HepG2 (cell line): Measurements from ENCODE around the gene TMPO. TPM values are rescaled to one million over a fixed set of nuclear protein-coding genes. Genes with fewer than 3 reads are reported as not detected.
A peak's percentile ranks its signal among the peaks of the same experiment; 100 is the strongest.

Experiments
- BCLAF1 ChIP-seq: fragments of 450-650 bp; IDR thresholded peaks from 2 replicates; pipeline ENCODE4 v1.6.1; 2017; ENCODE audit warnings: mild to moderate bottlenecking
- CHD2 ChIP-seq: IDR thresholded peaks from 2 replicates; pipeline ENCODE4 v1.6.1; 2011; ENCODE audit warnings: low read depth, low read length, improper control_type of control experiment
- FOXA3 ChIP-seq: IDR thresholded peaks from 2 replicates; pipeline ENCODE4 v1.6.1; 2016; ENCODE audit warnings: missing genetic modification reagents, missing compliant biosample characterization
- FOXP4 ChIP-seq: sonication (generic); formaldehyde crosslinking; IDR thresholded peaks from 2 replicates; pipeline ENCODE4 v1.4.0; 2020; ENCODE audit warnings: missing genetic modification reagents
- HIVEP1 ChIP-seq: sonication (generic); formaldehyde crosslinking; IDR thresholded peaks from 2 replicates; pipeline ENCODE4 v1.4.0; 2020; ENCODE audit warnings: mild to moderate bottlenecking, missing genetic modification reagents
- JARID2 ChIP-seq: sonication (generic); formaldehyde crosslinking; IDR thresholded peaks from 2 replicates; pipeline ENCODE4 v1.8.1; 2023; ENCODE audit warnings: missing genetic modification reagents, inconsistent platforms; ENCODE audit not compliant: insufficient replicate concordance
- JUNB ChIP-seq: sonication (generic); formaldehyde crosslinking; IDR thresholded peaks from 2 replicates; pipeline ENCODE4 v1.8.0; 2022; ENCODE audit warnings: missing genetic modification reagents, mild to moderate bottlenecking, borderline replicate concordance
- KDM4B ChIP-seq: sonication (generic); formaldehyde crosslinking; IDR thresholded peaks from 2 replicates; pipeline ENCODE4 v1.4.0; 2020; ENCODE audit warnings: missing genetic modification reagents
- MAFG ChIP-seq: sonication (generic); formaldehyde crosslinking; IDR thresholded peaks from 2 replicates; pipeline ENCODE4 v1.5.1; 2020; ENCODE audit warnings: mild to moderate bottlenecking, missing genetic modification reagents
- RFX5 ChIP-seq: IDR thresholded peaks from 2 replicates; pipeline ENCODE4 v1.6.1; 2011; ENCODE audit warnings: low read depth, low read length, improper control_type of control experiment
- RFXAP ChIP-seq: sonication (generic); formaldehyde crosslinking; IDR thresholded peaks from 2 replicates; pipeline ENCODE4 v1.4.0; 2020; ENCODE audit warnings: missing genetic modification reagents, borderline replicate concordance
- SRSF4 ChIP-seq: fragments of 200-400 bp; formaldehyde crosslinking; IDR thresholded peaks from one replicate; pipeline ENCODE4 v1.6.1; 2018; ENCODE audit warnings: mild to moderate bottlenecking, low read depth, low read length, moderate library complexity; ENCODE audit not compliant: poor library complexity, severe bottlenecking
- TBL1XR1 ChIP-seq: fragments of 150-350 bp; IDR thresholded peaks from 2 replicates; pipeline ENCODE4 v1.6.1; 2014; ENCODE audit warnings: borderline replicate concordance, low read length; ENCODE audit not compliant: partially characterized antibody
- TEAD2 ChIP-seq: sonication (generic); formaldehyde crosslinking; IDR thresholded peaks from 2 replicates; pipeline ENCODE4 v1.9.0; 2021; ENCODE audit warnings: missing genetic modification reagents
- ZBTB7A ChIP-seq: sonication (generic); formaldehyde crosslinking; IDR thresholded peaks from 2 replicates; pipeline ENCODE4 v1.8.0; 2022; ENCODE audit warnings: mild to moderate bottlenecking, missing genetic modification reagents
- ZBTB7B ChIP-seq: sonication (generic); formaldehyde crosslinking; IDR thresholded peaks from 2 replicates; pipeline ENCODE4 v1.4.0; 2020; ENCODE audit warnings: missing genetic modification reagents
- ZC3H13 ChIP-seq: sonication (generic); formaldehyde crosslinking; IDR thresholded peaks from 2 replicates; pipeline ENCODE4 v1.8.1; 2023; ENCODE audit warnings: mild to moderate bottlenecking, missing genetic modification reagents, moderate library complexity
- ZIK1 ChIP-seq: sonication (generic); formaldehyde crosslinking; IDR thresholded peaks from 2 replicates; pipeline ENCODE4 v1.5.0; 2020; ENCODE audit warnings: mild to moderate bottlenecking, low read depth, missing genetic modification reagents, borderline replicate concordance
- ZNF138 ChIP-seq: sonication (generic); formaldehyde crosslinking; IDR thresholded peaks from 2 replicates; pipeline ENCODE4 v1.5.0; 2020; ENCODE audit warnings: mild to moderate bottlenecking, low read depth, missing genetic modification reagents
- ZNF337 ChIP-seq: sonication (generic); formaldehyde crosslinking; IDR thresholded peaks from 2 replicates; pipeline ENCODE4 v1.5.1; 2020; ENCODE audit warnings: missing genetic modification reagents, low read depth, mild to moderate bottlenecking, borderline replicate concordance
- ZNF7 ChIP-seq: IDR thresholded peaks from 2 replicates; pipeline ENCODE4 v1.6.1; 2016; ENCODE audit warnings: missing biosample characterization, missing genetic modification reagents
- ZNF766 ChIP-seq: sonication (generic); formaldehyde crosslinking; IDR thresholded peaks from 2 replicates; pipeline ENCODE4 v1.5.0; 2020; ENCODE audit warnings: missing genetic modification reagents, borderline replicate concordance
- ZZZ3 ChIP-seq: sonication (generic); formaldehyde crosslinking; IDR thresholded peaks from 2 replicates; pipeline ENCODE4 v1.4.0; 2020; ENCODE audit warnings: missing genetic modification reagents, mild to moderate bottlenecking, borderline replicate concordance
- polyA plus RNA-seq, 8 experiments: library from polyadenylated mRNA; depleted of rRNA in 3 of 8; stranded (reverse) in 7 of 8; unstranded in 1 of 8; fragments of >200 nt; fragmentation: Illumina TruSeq in 4 of 8; extraction: Trizol in 4 of 8; gene quantifications; 2 replicates each; pipeline versions ENCODE4 v1.2.1 to v1.2.3, GENCODE V29; 2011 to 2016; ENCODE audit warnings: low read depth in 4 of 8, missing spikeins in 1 of 8, mixed read lengths in 1 of 8; ENCODE audit not compliant: insufficient read depth in 1 of 8
- total RNA-seq, 5 experiments: library from RNA; depleted of rRNA; stranded (reverse); fragments of >200 nt; fragmentation: Illumina TruSeq; extraction: Trizol; gene quantifications; 2 replicates each; pipeline ENCODE4 v1.2.3, GENCODE V29; 2016; ENCODE audit warnings: low read depth in 1 of 5
- TF ChIP-seq, protein P1 (sequence below): IDR thresholded peaks from 2 replicates; pipeline ENCODE4 v1.6.1; 2018; ENCODE audit warnings: missing genetic modification reagents

The TMPO gene
- total and polyA plus RNA-seq, 2 of the 13 experiments (the other 11 are each of a cell fraction or from before 2014, with no cell fraction given), result 24.2 to 167 TPM

- TF ChIP-seq ZNF7 (CRISPR knock-in tag), result no peak
- no peak for TF ChIP-seq TBL1XR1
- TF ChIP-seq CHD2, result peak; percentile 75
- no peak for TF ChIP-seq SRSF4
- TF ChIP-seq, protein P1, sequence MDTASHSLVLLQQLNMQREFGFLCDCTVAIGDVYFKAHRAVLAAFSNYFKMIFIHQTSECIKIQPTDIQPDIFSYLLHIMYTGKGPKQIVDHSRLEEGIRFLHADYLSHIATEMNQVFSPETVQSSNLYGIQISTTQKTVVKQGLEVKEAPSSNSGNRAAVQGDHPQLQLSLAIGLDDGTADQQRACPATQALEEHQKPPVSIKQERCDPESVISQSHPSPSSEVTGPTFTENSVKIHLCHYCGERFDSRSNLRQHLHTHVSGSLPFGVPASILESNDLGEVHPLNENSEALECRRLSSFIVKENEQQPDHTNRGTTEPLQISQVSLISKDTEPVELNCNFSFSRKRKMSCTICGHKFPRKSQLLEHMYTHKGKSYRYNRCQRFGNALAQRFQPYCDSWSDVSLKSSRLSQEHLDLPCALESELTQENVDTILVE, result peak; percentile 34; the same call in 1 of the 2 replicates
- no peak for TF ChIP-seq JARID2 (CRISPR knock-in tag)
- peak; percentile 41; the same call in 1 of the 2 replicates for TF ChIP-seq KDM4B (CRISPR knock-in tag)
- peak; percentile 85 for TF ChIP-seq HIVEP1 (CRISPR knock-in tag)
- TF ChIP-seq ZBTB7B (CRISPR knock-in tag), result peak; percentile 53
- TF ChIP-seq MAFG (CRISPR knock-in tag), result no peak
- TF ChIP-seq ZNF766, result 0 out of 2 replicates have a peak, but pooled peaks have one; percentile 59
- peak; percentile 31; the same call in 1 of the 2 replicates for TF ChIP-seq ZC3H13
- peak; percentile 41; the same call in 1 of the 2 replicates for TF ChIP-seq ZBTB7A (CRISPR knock-in tag)
- TF ChIP-seq FOXA3 (CRISPR knock-in tag), result peak; percentile 41
- TF ChIP-seq FOXP4 (CRISPR knock-in tag), result peak; percentile 23; the same call in 1 of the 2 replicates
- TF ChIP-seq ZNF337 (CRISPR knock-in tag), result no peak
- TF ChIP-seq RFX5, result no peak
- TF ChIP-seq RFXAP (CRISPR knock-in tag), result 0 out of 2 replicates have a peak, but pooled peaks have one; percentile 67
- TF ChIP-seq JUNB (CRISPR knock-in tag), result no peak
- no peak; the same call in 1 of the 2 replicates for TF ChIP-seq ZNF138 (CRISPR knock-in tag)
- TF ChIP-seq TEAD2, result no peak
- 0 out of 2 replicates have a peak, but pooled peaks have one; percentile 49 for TF ChIP-seq ZIK1 (CRISPR knock-in tag)
- TF ChIP-seq ZZZ3 (CRISPR knock-in tag), result 0 out of 2 replicates have a peak, but pooled peaks have one; percentile 24
- no peak for TF ChIP-seq BCLAF1
Observed at GRCh38 chr12:98515287-98516110, at the start of gene TMPO (continued).
